T-cell (primary cell): ENCODE results near the gene KCNIP4. TPM values are rescaled to one million over a fixed set of nuclear protein-coding genes. Genes with fewer than 3 reads are reported as not detected.

Source experiments
- ATAC-seq, 4 experiments: fragments of 200-7000 bp in 3 of 4; fragments of 150-1000 bp in 1 of 4; cut with Tn5 transposase; replicated peaks in 1 of 4; 1 replicate in 3 of 4; 2 replicates in 1 of 4; pipeline ENCODE4 v1.10.0; 2021; ENCODE audit warnings: moderate library complexity in 3 of 4, mild to moderate bottlenecking in 2 of 4, moderate number of reproducible peaks in 1 of 4
- CTCF ChIA-PET, 2 donors: fragments of 300-600 bp; sonication (Branson Sonifier 250); formaldehyde crosslinking; loops; one replicate each; lab custom pipeline; 2022; ENCODE audit warnings: antibody characterized with exemption in 2 of 2; lab: Charles Lee
- POLR2A ChIA-PET, 2 donors: fragments of 300-600 bp; sonication (Branson Sonifier 250); formaldehyde crosslinking; loops; one replicate each; lab custom pipeline; 2022; ENCODE audit warnings: antibody characterized with exemption in 2 of 2; lab: Charles Lee
- DNase-seq, 35 experiments: peaks; one replicate each; pipeline versions ENCODE4 v3.0.0 to v3.0.0-alpha.2; 2013 to 2023
- H3K27ac ChIP-seq: one replicate; pipeline ENCODE4 v1.5.1; 2013; ENCODE audit warnings: low read length
- H3K27me3 ChIP-seq, 2 experiments: replicated peaks in 1 of 2; 1 replicate in 1 of 2; 2 replicates in 1 of 2; pipeline versions ENCODE4 v1.6.1 to v1.7.0; 2013; ENCODE audit warnings: low read length in 1 of 2, mixed read lengths in 1 of 2; ENCODE audit not compliant: control insufficient read depth in 2 of 2, insufficient read depth in 2 of 2; ENCODE audit errors: extremely low read depth in 1 of 2
- H3K36me3 ChIP-seq, 2 donors: 1 replicate in 1 of 2; 2 replicates in 1 of 2; pipeline versions ENCODE4 v1.6.1 to v1.7.0; 2013; ENCODE audit warnings: low read length in 1 of 2; ENCODE audit not compliant: control insufficient read depth in 2 of 2, insufficient read depth in 1 of 2; ENCODE audit errors: extremely low read depth in 1 of 2
- H3K4me1 ChIP-seq, 2 experiments: 1 replicate in 1 of 2; 2 replicates in 1 of 2; pipeline versions ENCODE4 v1.6.1 to v1.7.0; 2013; ENCODE audit warnings: low read length in 2 of 2, mixed read lengths in 1 of 2; ENCODE audit not compliant: insufficient read depth in 2 of 2, control insufficient read depth in 1 of 2; ENCODE audit errors: extremely low read depth in 1 of 2
- H3K4me3 ChIP-seq, 2 donors: 1 replicate in 1 of 2; 2 replicates in 1 of 2; pipeline versions ENCODE4 v1.5.1 to v1.7.0; 2013; ENCODE audit warnings: mild to moderate bottlenecking in 2 of 2, low read length in 1 of 2, moderate library complexity in 1 of 2; ENCODE audit not compliant: control insufficient read depth in 1 of 2; ENCODE audit errors: extremely low read depth in 1 of 2
- H3K9me3 ChIP-seq: 2 replicates; pipeline ENCODE4 v1.7.0; 2013
- H3K27ac Mint-ChIP-seq, 2 donors: one replicate each; pipeline ENCODE4 v1.8.0; 2020 to 2021; ENCODE audit warnings: mild to moderate bottlenecking in 2 of 2, mixed read lengths in 2 of 2
- H3K27me3 Mint-ChIP-seq, 2 donors: one replicate each; pipeline ENCODE4 v1.8.0; 2021 to 2022; ENCODE audit warnings: mixed read lengths in 2 of 2
- H3K36me3 Mint-ChIP-seq: one replicate; pipeline ENCODE4 v1.8.0; 2021; ENCODE audit warnings: mixed read lengths
- H3K4me1 Mint-ChIP-seq, 3 donors: one replicate each; pipeline ENCODE4 v1.8.0; 2020 to 2022; ENCODE audit warnings: mixed read lengths in 3 of 3, mild to moderate bottlenecking in 1 of 3
- H3K4me3 Mint-ChIP-seq, 3 donors: one replicate each; pipeline ENCODE4 v1.8.0; 2020 to 2022; ENCODE audit warnings: mild to moderate bottlenecking in 3 of 3, mixed read lengths in 3 of 3, moderate library complexity in 3 of 3
- H3K9me3 Mint-ChIP-seq, 3 donors: one replicate each; pipeline ENCODE4 v1.8.0; 2020 to 2022; ENCODE audit warnings: mixed read lengths in 3 of 3
- WGBS: methylation state at CpG from one replicate; pipeline ENCODE4 v1.1.5; 2013; ENCODE audit warnings: missing lambda C conversion rate; ENCODE audit not compliant: insufficient coverage; 5-methylcytosine and 5-hydroxymethylcytosine counted together
- total RNA-seq, 35 experiments: library from RNA in 6 of 35; stranded (reverse) in 6 of 35; fragments of 120-200 nt in 1 of 35; gene quantifications; one replicate each; pipeline versions ENCODE4 v1.2.1 to v1.2.4 and lab custom pipeline; 2013 to 2026

The KCNIP4 gene
- total RNA-seq, 5 donors from 2014 or later (not counting 1 experiment from before 2014, with no cell fraction given), result not detected

DNA sequence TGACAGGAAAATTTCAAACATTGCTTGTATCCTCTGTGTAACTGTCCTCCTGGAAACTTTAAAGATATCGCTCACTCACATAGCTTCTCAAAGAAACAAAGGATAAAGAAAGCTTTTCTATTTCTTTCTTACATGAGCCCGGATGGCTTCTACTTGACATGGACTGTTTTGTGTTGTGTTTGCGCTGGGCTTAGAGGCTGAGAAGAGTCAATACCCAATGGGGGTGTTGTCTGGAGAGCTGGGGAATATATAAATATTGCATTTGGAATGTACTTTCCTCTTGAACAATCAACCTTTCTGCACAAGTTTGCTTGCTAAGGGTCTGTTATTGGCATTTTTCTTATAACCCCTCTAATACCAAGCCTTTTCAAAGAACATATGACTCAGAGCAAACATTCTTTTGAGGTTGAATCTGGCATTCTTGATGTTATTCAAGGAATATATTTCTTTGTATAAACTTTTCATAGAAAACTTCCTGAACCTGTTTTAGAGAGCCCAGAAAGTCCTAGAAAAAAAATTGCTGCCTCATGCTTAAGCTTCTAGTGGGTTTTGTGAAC lies 916.4 kb downstream of the KCNIP4 start:
- CTCF ChIA-PET, result no interaction called here
- no peak for DNase-seq
- Histone ChIP-seq H3K4me1 (no peaks in the 10 kb centered on the region), H3K27ac (no peak overlapping the region), H3K27me3 (no peaks in the 10 kb centered on the region), H3K4me3 (no peak overlapping the region), H3K9me3 (no peaks in the 10 kb centered on the region), H3K36me3 (no peaks in the 10 kb centered on the region)
- no CpG with 5 or more reads among the region's 3 CpGs for WGBS
- Mint-ChIP-seq H3K27ac (no peak overlapping the region), H3K36me3 (no peaks in the 10 kb centered on the region), H3K9me3 (peaks cover 0 to 18% (median 3%) of the 10 kb centered on the region in 3 donors), H3K4me1 (no peaks in the 10 kb centered on the region), H3K27me3 (no peaks in the 10 kb centered on the region), H3K4me3 (no peak overlapping the region)
- POLR2A ChIA-PET, result no interaction called here
- no peak for ATAC-seq

DNA sequence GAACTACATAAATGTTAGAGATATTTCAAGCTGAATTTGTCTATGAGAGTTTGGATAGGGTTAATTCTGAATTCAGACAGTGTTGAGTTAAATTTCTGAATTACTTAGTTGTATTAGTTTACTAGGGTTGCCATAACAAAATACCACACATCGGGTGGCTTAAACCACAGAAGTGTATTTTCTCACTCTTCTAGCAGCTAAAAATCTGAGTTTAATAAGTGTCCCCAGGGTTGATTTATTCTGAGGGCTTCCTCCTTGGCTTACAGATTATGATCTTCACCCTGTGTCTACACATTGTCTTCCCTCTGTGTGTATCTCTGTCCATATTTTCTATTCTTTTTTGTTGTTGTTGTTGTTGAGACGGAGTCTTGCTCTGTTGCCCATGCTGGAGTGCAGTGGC lies 929.8 kb downstream of the KCNIP4 start:
- no CpG with 5 or more reads among the region's 2 CpGs for WGBS

DNA sequence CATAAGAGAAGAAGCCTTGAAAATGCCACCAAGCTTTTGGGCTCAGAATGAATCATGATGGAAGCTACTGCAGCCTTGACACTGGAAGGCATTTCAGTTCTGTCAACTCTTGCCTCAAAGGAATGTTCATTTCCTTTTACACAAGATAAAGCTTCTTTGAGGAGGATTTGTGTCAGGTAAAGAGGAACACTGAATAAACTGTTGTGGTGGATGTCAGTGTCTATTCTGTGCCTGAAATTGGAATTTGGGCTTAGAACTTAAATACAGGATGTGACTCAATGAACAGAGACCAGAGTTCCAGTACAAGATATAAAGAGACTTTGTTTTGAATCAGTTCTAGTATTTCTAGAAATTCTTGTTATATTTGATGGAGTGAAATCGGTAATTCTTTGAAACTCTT lies 935.1 kb downstream of the KCNIP4 start:
- H3K9me3 Mint-ChIP-seq, result peaks cover 0 to 19% (median 2%) of the 10 kb centered on the region in 3 donors
- POLR2A ChIA-PET, result no interaction called here
- Histone ChIP-seq H3K36me3 (no peaks in the 10 kb centered on the region), H3K4me1 (no peaks in the 10 kb centered on the region), H3K27me3 (no peaks in the 10 kb centered on the region), H3K9me3 (no peaks in the 10 kb centered on the region), H3K4me3 (no peak overlapping the region), H3K27ac (no peak overlapping the region)
- no CpG with 5 or more reads among the region's 1 CpG for WGBS
- no peaks in the 10 kb centered on the region for H3K27me3 Mint-ChIP-seq
- no peaks in the 10 kb centered on the region for H3K4me1 Mint-ChIP-seq
- no peaks in the 10 kb centered on the region for H3K36me3 Mint-ChIP-seq
- H3K4me3 Mint-ChIP-seq, result no peak overlapping the region
- H3K27ac Mint-ChIP-seq, result no peak overlapping the region
- DNase-seq (no peak), ATAC-seq (no peak)
- CTCF ChIA-PET, result no interaction called here

More for the DNA sequence above, 929.8 kb downstream of the KCNIP4 start:
- POLR2A ChIA-PET, result interaction anchor here in 1 of 2 donors (0.6 kb wide), 1 partner anchor 1623 kb away, joined by 3 read pairs; no protein-coding TSS in a partner anchor
- H3K9me3 ChIP-seq, result no peaks in the 10 kb centered on the region
- DNase-seq (no peak), ATAC-seq (no peak)
- no peaks in the 10 kb centered on the region for H3K4me1 ChIP-seq
- Mint-ChIP-seq H3K9me3 (peaks cover 4 to 20% (median 4%) of the 10 kb centered on the region in 3 donors), H3K36me3 (no peaks in the 10 kb centered on the region), H3K27ac (no peak overlapping the region), H3K4me1 (no peaks in the 10 kb centered on the region), H3K4me3 (no peak overlapping the region), H3K27me3 (no peaks in the 10 kb centered on the region)
- H3K27ac ChIP-seq, result no peak overlapping the region
- H3K4me3 ChIP-seq, result no peak overlapping the region
- H3K27me3 ChIP-seq, result no peaks in the 10 kb centered on the region
- H3K36me3 ChIP-seq, result no peaks in the 10 kb centered on the region
- CTCF ChIA-PET, result no interaction called here

DNA sequence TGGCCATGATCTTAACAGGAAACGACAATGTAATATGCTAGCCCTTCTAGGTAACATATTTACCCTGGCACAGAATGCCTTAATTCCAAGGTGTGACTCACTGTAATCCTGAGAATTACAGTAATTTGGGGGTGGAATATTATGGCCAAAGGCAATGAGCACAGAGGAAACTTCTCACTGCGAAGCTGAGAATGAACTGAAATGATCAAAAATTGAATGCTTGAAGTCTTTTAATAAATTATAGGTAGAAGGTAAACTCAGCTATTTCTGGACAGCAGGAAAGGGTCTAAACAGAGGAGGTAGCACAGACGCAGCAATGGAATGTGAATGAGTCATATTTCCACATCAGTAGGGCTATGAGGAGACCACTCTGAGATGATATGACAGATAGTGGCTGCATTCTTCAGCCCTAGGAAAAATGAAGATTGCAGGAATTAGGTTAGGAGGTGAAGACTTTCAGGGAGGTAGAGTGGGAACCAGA lies 935.7 kb downstream of the KCNIP4 start:
- no peaks in the 10 kb centered on the region for H3K27me3 Mint-ChIP-seq
- 71% methylated on average over 2 of the region's 3 CpGs for WGBS
- no peaks in the 10 kb centered on the region for H3K4me1 Mint-ChIP-seq
- no peak overlapping the region for H3K27ac Mint-ChIP-seq
- H3K36me3 Mint-ChIP-seq, result no peaks in the 10 kb centered on the region
- no peak overlapping the region for H3K4me3 Mint-ChIP-seq
- Histone ChIP-seq H3K9me3 (no peaks in the 10 kb centered on the region), H3K27me3 (no peaks in the 10 kb centered on the region), H3K27ac (no peak overlapping the region), H3K4me1 (no peaks in the 10 kb centered on the region), H3K4me3 (no peak overlapping the region), H3K36me3 (no peaks in the 10 kb centered on the region)
- ChIA-PET POLR2A (no interaction called here), CTCF (no interaction called here)
- DNase-seq (no peak), ATAC-seq (no peak)
- H3K9me3 Mint-ChIP-seq, result peaks cover 0 to 19% (median 0%) of the 10 kb centered on the region in 3 donors

DNA sequence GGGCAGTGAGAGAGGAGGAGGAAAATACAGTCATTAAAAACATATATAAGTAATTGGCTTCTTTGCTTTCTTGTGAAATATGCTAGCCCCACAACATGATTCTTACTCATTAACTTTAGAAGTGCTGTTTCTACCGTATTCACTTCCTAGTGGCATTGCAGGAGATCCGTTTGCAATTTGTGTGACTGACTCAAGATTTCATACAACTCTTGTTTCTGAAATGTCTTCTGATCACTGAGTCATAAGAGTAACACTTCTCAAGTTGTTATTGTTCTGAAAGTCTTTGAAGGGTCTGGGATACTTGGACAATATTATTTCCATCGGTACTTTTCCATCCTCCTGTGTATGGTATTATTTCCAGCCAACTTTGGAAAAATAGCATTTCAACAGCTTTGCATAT lies 937.5 kb downstream of the KCNIP4 start:
- Mint-ChIP-seq H3K27me3 (no peaks in the 10 kb centered on the region), H3K4me1 (no peaks in the 10 kb centered on the region), H3K27ac (no peak overlapping the region), H3K9me3 (peaks cover 0 to 18% (median 6%) of the 10 kb centered on the region in 3 donors), H3K36me3 (no peaks in the 10 kb centered on the region), H3K4me3 (no peak overlapping the region)
- ChIA-PET POLR2A (no interaction called here), CTCF (no interaction called here)
- no peaks in the 10 kb centered on the region for H3K36me3 ChIP-seq
- no peaks in the 10 kb centered on the region for H3K4me1 ChIP-seq
- H3K4me3 ChIP-seq, result no peak overlapping the region
- H3K9me3 ChIP-seq, result no peaks in the 10 kb centered on the region
- no peak overlapping the region for H3K27ac ChIP-seq
- H3K27me3 ChIP-seq, result no peaks in the 10 kb centered on the region
- no CpG with 5 or more reads among the region's 3 CpGs for WGBS
- ATAC-seq (no peak), DNase-seq (no peak)

DNA sequence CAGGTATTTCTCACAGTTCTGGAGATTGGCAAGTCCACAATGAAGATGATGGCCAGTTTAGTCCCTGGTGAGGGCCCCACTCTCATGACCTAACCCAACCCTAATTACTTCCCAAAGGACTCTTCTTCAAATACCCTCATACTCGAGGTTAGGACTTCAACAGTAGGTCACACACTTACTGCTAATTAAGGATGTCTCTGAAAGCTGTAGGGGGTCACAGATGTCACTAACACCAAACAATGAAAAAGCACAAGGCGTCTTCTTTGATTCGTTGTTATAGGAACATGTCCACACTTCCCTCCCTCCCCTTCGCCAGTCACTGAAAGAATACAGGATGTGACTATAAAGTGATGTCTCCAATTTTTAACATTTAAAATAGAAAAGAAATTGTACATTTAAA lies 938.6 kb downstream of the KCNIP4 start:
- Mint-ChIP-seq H3K27ac (no peak overlapping the region), H3K27me3 (no peaks in the 10 kb centered on the region), H3K4me3 (no peak overlapping the region), H3K36me3 (no peaks in the 10 kb centered on the region), H3K4me1 (no peaks in the 10 kb centered on the region), H3K9me3 (peaks cover 0 to 20% (median 10%) of the 10 kb centered on the region in 3 donors)
- no peaks in the 10 kb centered on the region for H3K9me3 ChIP-seq
- no peaks in the 10 kb centered on the region for H3K36me3 ChIP-seq
- no peak overlapping the region for H3K27ac ChIP-seq
- no peaks in the 10 kb centered on the region for H3K27me3 ChIP-seq
- no peak for ATAC-seq
- no CpG with 5 or more reads among the region's 4 CpGs for WGBS
- ChIA-PET POLR2A (no interaction called here), CTCF (no interaction called here)
- DNase-seq, result no peak
- H3K4me1 ChIP-seq, result no peaks in the 10 kb centered on the region
- H3K4me3 ChIP-seq, result no peak overlapping the region
